Osteoblast (primary cell): ENCODE measurements around the gene CDKN1A. TPM values are rescaled to one million over a fixed set of nuclear protein-coding genes. Genes with fewer than 3 reads are reported as not detected.

Experiments used
- DNase-seq: peaks from one replicate; pipeline ENCODE4 v3.0.0; 2011; ENCODE audit warnings: low spot score, mixed read lengths; ENCODE audit not compliant: insufficient read length; ENCODE audit errors: missing footprints
- H2AFZ ChIP-seq: 2 replicates; pipeline ENCODE4 v1.6.0; 2011; ENCODE audit warnings: mild to moderate bottlenecking, low read length
- H3K27ac ChIP-seq: 2 replicates; pipeline ENCODE4 v1.5.1; 2011; ENCODE audit warnings: mild to moderate bottlenecking, low read depth, low read length, moderate library complexity
- H3K27me3 ChIP-seq: 2 replicates; pipeline ENCODE4 v1.6.0; 2012; ENCODE audit warnings: mild to moderate bottlenecking, control low read depth, inconsistent platforms, low read length, moderate library complexity; ENCODE audit not compliant: insufficient read depth
- H3K36me3 ChIP-seq: 2 replicates; pipeline ENCODE4 v1.5.1; 2011; ENCODE audit warnings: mild to moderate bottlenecking, low read length, control low read depth, moderate library complexity; ENCODE audit not compliant: insufficient read depth
- H3K4me1 ChIP-seq: 2 replicates; pipeline ENCODE4 v1.5.1; 2011; ENCODE audit warnings: mild to moderate bottlenecking, low read length, control low read depth, moderate library complexity; ENCODE audit not compliant: insufficient read depth
- H3K4me2 ChIP-seq: 2 replicates; pipeline ENCODE4 v1.6.0; 2011; ENCODE audit warnings: mild to moderate bottlenecking, low read length; ENCODE audit not compliant: insufficient read depth
- H3K4me3 ChIP-seq: fragments of 200-600 bp; sonication (generic); 3 replicates; pipeline ENCODE4 v1.5.1; 2012; ENCODE audit warnings: mild to moderate bottlenecking, low read length, inconsistent platforms; ENCODE audit not compliant: insufficient read depth
- H3K79me2 ChIP-seq: 2 replicates; pipeline ENCODE4 v1.6.0; 2012; ENCODE audit warnings: mild to moderate bottlenecking, low read length, control low read depth, inconsistent platforms; ENCODE audit not compliant: insufficient read depth
- H3K9me3 ChIP-seq: 2 replicates; pipeline ENCODE4 v1.5.1; 2011; ENCODE audit warnings: low read depth, low read length, control low read depth
- H4K20me1 ChIP-seq: 2 replicates; pipeline ENCODE4 v1.6.0; 2012; ENCODE audit warnings: mild to moderate bottlenecking, low read length, control low read depth; ENCODE audit not compliant: insufficient read depth
- CTCF ChIP-seq: IDR thresholded peaks from 2 replicates; pipeline ENCODE4 v1.5.1; 2011; ENCODE audit warnings: mild to moderate bottlenecking, low read depth, low read length, moderate library complexity; ENCODE audit errors: extremely low read depth
- total RNA-seq: library from RNA; depleted of rRNA; stranded (reverse); fragments of >200 nt; gene quantifications from 2 replicates; pipeline ENCODE4 v1.2.3, GENCODE V29; 2012

Gene CDKN1A
- 456 and 461 TPM in 2 replicates for total RNA-seq

GRCh38 chr6:36678488-36679042 lies at the start of gene CDKN1A:
Gene CDKN1A (plus strand): TSS chr6:36678714. CDS start chr6:36684102, 5,388 bp downstream.
- Histone ChIP-seq H3K4me1 (peaks cover 46% of the 10 kb centered on the region), H3K79me2 (peaks cover 57% of the 10 kb centered on the region), H3K27ac (peak within 1 kb of the TSS; percentile 93), H3K4me2 (peak within 1 kb of the TSS; percentile 87), H3K36me3 (peaks cover 27% of the 10 kb centered on the region), H4K20me1 (peaks cover 39% of the 10 kb centered on the region), H3K4me3 (peak within 1 kb of the TSS; percentile 99), H3K27me3 (no peaks in the 10 kb centered on the region), H3K9me3 (no peaks in the 10 kb centered on the region), H2AFZ (no peak within 1 kb of the TSS)
- no peak for TF ChIP-seq CTCF
- DNase-seq = peak; percentile 93

- Histone ChIP-seq H3K4me3 (no peak overlapping the region), H3K36me3 (no peaks in the 10 kb centered on the region), H3K79me2 (peaks cover under 1% of the 10 kb centered on the region), H3K9me3 (no peaks in the 10 kb centered on the region), H3K27ac (no peak overlapping the region), H4K20me1 (peaks cover under 1% of the 10 kb centered on the region), H3K4me1 (peaks cover 23% of the 10 kb centered on the region), H3K27me3 (no peaks in the 10 kb centered on the region), H2AFZ (no peak overlapping the region), H3K4me2 (no peak overlapping the region)
- no peak for TF ChIP-seq CTCF
- no peak for DNase-seq
These were observed 48.7 kb upstream of the CDKN1A start for GRCh38 chr6:36629784-36630183.

GRCh38 chr6:36631326-36632011 lies 47.0 kb upstream of the CDKN1A start:
- DNase-seq = no peak
- H3K4me1 ChIP-seq = peaks cover 16% of the 10 kb centered on the region
- no peak for TF ChIP-seq CTCF
- H3K9me3 ChIP-seq = no peaks in the 10 kb centered on the region
- H3K4me3 ChIP-seq = no peak overlapping the region
- H3K27ac ChIP-seq = no peak overlapping the region
- H3K36me3 ChIP-seq = no peaks in the 10 kb centered on the region
- no peaks in the 10 kb centered on the region for H4K20me1 ChIP-seq
- no peaks in the 10 kb centered on the region for H3K27me3 ChIP-seq
- H2AFZ ChIP-seq = no peak overlapping the region
- H3K4me2 ChIP-seq = no peak overlapping the region
- no peaks in the 10 kb centered on the region for H3K79me2 ChIP-seq

GRCh38 chr6:36633370-36633769 lies 45.1 kb upstream of the CDKN1A start:
- Histone ChIP-seq H3K9me3 (no peaks in the 10 kb centered on the region), H4K20me1 (no peaks in the 10 kb centered on the region), H3K4me1 (peaks cover 13% of the 10 kb centered on the region), H3K27ac (no peak overlapping the region), H3K36me3 (no peaks in the 10 kb centered on the region), H3K27me3 (no peaks in the 10 kb centered on the region), H2AFZ (no peak overlapping the region), H3K4me3 (no peak overlapping the region), H3K4me2 (no peak overlapping the region), H3K79me2 (no peaks in the 10 kb centered on the region)
- no peak for DNase-seq
- TF ChIP-seq CTCF = no peak
